Bladder microvascular endothelial cell (primary cell): ENCODE results near the gene MED14. TPM values are rescaled to one million over a fixed set of nuclear protein-coding genes. Genes with fewer than 3 reads are reported as not detected.

Source experiments
- total RNA-seq: library from RNA; depleted of rRNA; stranded (reverse); fragments of >200 nt; gene quantifications from 2 replicates; pipeline ENCODE4 v1.2.3, GENCODE V29; 2014

MED14 gene
- 11.5 and 38.8 TPM in 2 replicates for total RNA-seq

GRCh38 chrX:40735325-40736169 is at the start of gene MED14:
TSS of gene MED14 (minus strand) at chrX:40735542. CDS start at chrX:40735412, 130 bp downstream.

GRCh38 chrX:40647307-40648197 is 87.8 kb downstream of the MED14 start, which contains the start of gene CXorf38:
TSS of gene CXorf38 (minus strand) at chrX:40647561. CDS start at chrX:40647520, 41 bp downstream.

DNA sequence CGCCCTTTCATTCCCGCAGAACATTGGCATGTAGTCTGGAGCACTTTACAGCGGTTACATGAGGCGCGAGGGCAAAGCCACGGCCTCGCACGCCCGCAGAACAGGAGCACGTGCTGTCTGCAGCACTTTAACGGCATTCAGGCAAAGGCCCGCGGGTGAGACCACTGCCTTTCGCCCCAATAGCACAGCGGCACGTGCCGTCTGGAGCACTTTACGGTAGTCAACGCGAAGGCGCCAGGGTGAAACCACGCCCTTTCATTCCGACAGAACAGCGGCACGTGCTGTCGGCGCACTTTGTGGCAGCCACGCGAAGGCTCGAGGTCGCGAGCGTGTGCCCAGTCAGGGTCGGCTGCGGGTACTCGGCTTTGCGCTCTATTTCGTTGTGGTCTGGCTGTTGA is 112.2 kb downstream of the MED14 start, which contains the start of gene MPC1L:
TSS of gene MPC1L (plus strand) at position 290 of the 398 bp plus-strand sequence. CDS start 138 bp downstream, outside the sequence.

Other genes starting within 250 kb of the MED14 start
- gene ATP6AP2, start 154.6 kb downstream of the MED14 start, total RNA-seq = 69.3 and 139 TPM in 2 replicates
- gene MPC1L, start 112.1 kb downstream of the MED14 start, total RNA-seq = not detected in 2 replicates
- gene CXorf38, start 88.0 kb downstream of the MED14 start, total RNA-seq = 11.0 and 11.8 TPM in 2 replicates